CD4-positive, alpha-beta T cell (primary cell): ENCODE data around the gene HP1BP3. TPM values are rescaled to one million over a fixed set of nuclear protein-coding genes. Genes with fewer than 3 reads are reported as not detected.
A peak's percentile ranks its signal among the peaks of the same experiment; 100 is the strongest.

Experiments used
- ATAC-seq: fragments of 200-7000 bp; cut with Tn5 transposase; one replicate; pipeline ENCODE4 v1.10.0; 2022; ENCODE audit warnings: mild to moderate bottlenecking; ENCODE audit not compliant: poor library complexity
- CTCF ChIA-PET: fragments of 350-600 bp; sonication (Branson Sonifier 250); formaldehyde crosslinking; loops from one replicate; lab custom pipeline; 2021; ENCODE audit warnings: antibody characterized with exemption, inconsistent platforms; lab: Charles Lee
- POLR2A ChIA-PET: fragments of 350-600 bp; sonication (Branson Sonifier 250); formaldehyde crosslinking; loops from one replicate; lab custom pipeline; 2021; ENCODE audit warnings: antibody characterized with exemption, inconsistent platforms; lab: Charles Lee
- DNase-seq, 14 experiments: peaks; one replicate each; pipeline ENCODE4 v3.0.0-alpha.2; 2013 to 2020; ENCODE audit warnings: mixed read lengths in 2 of 14
- H3K27ac ChIP-seq, 2 donors: one replicate each; pipeline versions ENCODE4 v1.5.1 to v1.7.0; 2013; ENCODE audit warnings: low read length in 2 of 2, low read depth in 1 of 2, mild to moderate bottlenecking in 1 of 2
- H3K27me3 ChIP-seq, 2 experiments: 1 replicate in 1 of 2; 2 replicates in 1 of 2; pipeline versions ENCODE4 v1.6.1 to v1.7.0; 2013; ENCODE audit warnings: low read length in 2 of 2, control low read depth in 1 of 2, mild to moderate bottlenecking in 1 of 2, moderate library complexity in 1 of 2; ENCODE audit not compliant: insufficient read depth in 2 of 2, control insufficient read depth in 1 of 2
- H3K36me3 ChIP-seq: one replicate; pipeline ENCODE4 v1.6.1; 2013; ENCODE audit warnings: low read length, control low read depth; ENCODE audit not compliant: insufficient read depth
- H3K4me1 ChIP-seq: one replicate; pipeline ENCODE4 v1.6.1; 2013; ENCODE audit warnings: low read length, control low read depth; ENCODE audit not compliant: insufficient read depth
- H3K4me3 ChIP-seq: one replicate; pipeline ENCODE4 v1.5.1; 2013; ENCODE audit warnings: mild to moderate bottlenecking, low read length, moderate library complexity
- H3K9me3 ChIP-seq, 2 experiments: 1 replicate in 1 of 2; 2 replicates in 1 of 2; pipeline versions ENCODE4 v1.6.1 to v1.7.0; 2013; ENCODE audit warnings: low read length in 2 of 2, mild to moderate bottlenecking in 2 of 2, control low read depth in 1 of 2, moderate library complexity in 1 of 2; ENCODE audit not compliant: control insufficient read depth in 1 of 2, insufficient read depth in 1 of 2
- H3K27ac Mint-ChIP-seq: one replicate; pipeline ENCODE4 v1.8.0; 2020; ENCODE audit warnings: mixed read lengths
- H3K27me3 Mint-ChIP-seq: one replicate; pipeline ENCODE4 v1.8.0; 2021; ENCODE audit warnings: mixed read lengths
- H3K36me3 Mint-ChIP-seq: one replicate; pipeline ENCODE4 v1.8.0; 2021; ENCODE audit warnings: low read depth, mixed read lengths
- H3K4me1 Mint-ChIP-seq: one replicate; pipeline ENCODE4 v1.8.0; 2021; ENCODE audit warnings: low read depth, mixed read lengths
- H3K4me3 Mint-ChIP-seq: one replicate; pipeline ENCODE4 v1.8.0; 2020; ENCODE audit warnings: mild to moderate bottlenecking, mixed read lengths
- H3K9me3 Mint-ChIP-seq: one replicate; pipeline ENCODE4 v1.8.0; 2020; ENCODE audit warnings: mixed read lengths
- CTCF ChIP-seq: fragments of 200-600 bp; IDR thresholded peaks from one replicate; pipeline ENCODE4 v1.8.0; 2022; ENCODE audit warnings: antibody characterized with exemption, mild to moderate bottlenecking
- intact Hi-C, 2 experiments: fragments of 100-400 bp; cut with DNase I in 1 of 2; cut with micrococcal nuclease in 1 of 2; formaldehyde crosslinking; loops; one replicate each; pipeline versions ENCODE4 v1.15.1 to v1.9.0; 2023 to 2025; cut with DNase I, micrococcal nuclease
- total RNA-seq, 174 experiments: library from RNA in 2 of 174; stranded (reverse) in 2 of 174; gene quantifications; one replicate each; pipeline ENCODE4 v1.2.3 and lab custom pipeline; 2021 to 2026

HP1BP3 gene
- total RNA-seq, 2 experiments from 2014 or later: 186 to 191 TPM

- H3K4me1 Mint-ChIP-seq: peaks cover 13% of the 10 kb centered on the region
- ChIA-PET CTCF (interaction anchor here (1.0 to 1.1 kb wide), 2 partner anchors 16 to 21 kb away, joined by 3 to 4 read pairs; no protein-coding TSS in a partner anchor), POLR2A (interaction anchor here (0.6 to 2.2 kb wide), 6 partner anchors 14 to 1307 kb away, joined by 3 to 15 read pairs (median 3); partner anchors contain the start of genes DDOST and HP1BP3)
- ATAC-seq: peak; percentile 74
- Histone ChIP-seq H3K4me3 (peak within 1 kb of the TSS; percentile 19), H3K4me1 (peaks cover 13% of the 10 kb centered on the region), H3K27me3 (peaks cover 18 to 20% of the 10 kb centered on the region in 2 experiments), H3K27ac (no peak within 1 kb of the TSS), H3K9me3 (peaks cover 0 to 4% of the 10 kb centered on the region in 2 experiments), H3K36me3 (no peaks in the 10 kb centered on the region)
- intact Hi-C loops: no loop called here
- H3K27me3 Mint-ChIP-seq: peaks cover 31% of the 10 kb centered on the region
- no peaks in the 10 kb centered on the region for H3K36me3 Mint-ChIP-seq
- TF ChIP-seq CTCF: no peak
- H3K27ac Mint-ChIP-seq: no peak within 1 kb of the TSS
- DNase-seq: peak; percentile 30 to 89 (median 56)
- peak within 1 kb of the TSS; percentile 81 for H3K4me3 Mint-ChIP-seq
- no peaks in the 10 kb centered on the region for H3K9me3 Mint-ChIP-seq
These were observed 69.4 kb downstream of the HP1BP3 start, which contains the start of gene KIF17 for GRCh38 chr1:20717452-20718342. TSS of gene KIF17 (minus strand) at chr1:20718007. CDS start at chr1:20717706, 301 bp downstream.

- no peak for DNase-seq
- H3K9me3 Mint-ChIP-seq: no peaks in the 10 kb centered on the region
- H3K4me1 Mint-ChIP-seq: peaks cover 13% of the 10 kb centered on the region
- peaks cover 13% of the 10 kb centered on the region for H3K4me1 ChIP-seq
- ChIA-PET POLR2A (interaction anchor here (0.6 kb wide), 1 partner anchor 1206 kb away, joined by 6 read pairs; no protein-coding TSS in a partner anchor), CTCF (no interaction called here)
- H3K36me3 Mint-ChIP-seq: no peaks in the 10 kb centered on the region
- no peak overlapping the region for H3K27ac Mint-ChIP-seq
- intact Hi-C loops: no loop called here
- ATAC-seq: no peak
- no peak for TF ChIP-seq CTCF
- H3K27me3 ChIP-seq: peaks cover 20 to 22% of the 10 kb centered on the region in 2 experiments
- H3K27me3 Mint-ChIP-seq: peaks cover 31% of the 10 kb centered on the region
- H3K36me3 ChIP-seq: no peaks in the 10 kb centered on the region
- H3K9me3 ChIP-seq: peaks cover 0 to 4% of the 10 kb centered on the region in 2 experiments
- H3K4me3 ChIP-seq: no peak overlapping the region
- no peak overlapping the region for H3K27ac ChIP-seq
- peak overlapping the region; percentile 78 for H3K4me3 Mint-ChIP-seq
These were observed 70.9 kb downstream of the HP1BP3 start for GRCh38 chr1:20716232-20716631.

GRCh38 chr1:20715406-20715805, 71.7 kb downstream of the HP1BP3 start:
- Histone ChIP-seq H3K4me3 (no peak overlapping the region), H3K27me3 (peaks cover 20 to 22% of the 10 kb centered on the region in 2 experiments), H3K4me1 (peaks cover 13% of the 10 kb centered on the region), H3K36me3 (no peaks in the 10 kb centered on the region), H3K9me3 (peaks cover 0 to 4% of the 10 kb centered on the region in 2 experiments), H3K27ac (no peak overlapping the region)
- ATAC-seq: no peak
- Mint-ChIP-seq H3K27ac (no peak overlapping the region), H3K4me1 (peaks cover 13% of the 10 kb centered on the region), H3K36me3 (no peaks in the 10 kb centered on the region), H3K9me3 (no peaks in the 10 kb centered on the region), H3K27me3 (peaks cover 31% of the 10 kb centered on the region), H3K4me3 (no peak overlapping the region)
- POLR2A ChIA-PET: no interaction called here
- TF ChIP-seq CTCF: no peak
- intact Hi-C loops: no loop called here
- DNase-seq: no peak
- CTCF ChIA-PET: no interaction called here
